GM18502 (cell line): ENCODE data around the gene CAV1.

Experiments used
- ATAC-seq: cut with Tn5 transposase; IDR thresholded peaks from one replicate; pipeline ENCODE4 v1.9.1; 2021; ENCODE audit warnings: mild to moderate bottlenecking; ENCODE audit not compliant: unreplicated experiment, poor library complexity

Gene CAV1

GRCh38 chr7:116552602-116553001, 27.8 kb downstream of the CAV1 start:
- ATAC-seq, result no peak

- ATAC-seq, result no peak
Measured at GRCh38 chr7:116553168-116553964, 28.5 kb downstream of the CAV1 start.

- ATAC-seq, result no peak
Measured at GRCh38 chr7:116554436-116554835, 29.6 kb downstream of the CAV1 start.

GRCh38 chr7:116554911-116555310, 30.1 kb downstream of the CAV1 start:
- ATAC-seq, result no peak

GRCh38 chr7:116557066-116557585, 32.3 kb downstream of the CAV1 start:
- no peak for ATAC-seq

GRCh38 chr7:116557901-116558300, 33.1 kb downstream of the CAV1 start:
- ATAC-seq, result no peak

- no peak for ATAC-seq
Measured at GRCh38 chr7:116560021-116560970, 35.5 kb downstream of the CAV1 start.

- ATAC-seq, result no peak
Measured at GRCh38 chr7:116561697-116562483, 37.1 kb downstream of the CAV1 start.

- no peak for ATAC-seq
Measured at GRCh38 chr7:116562529-116563121, 37.8 kb downstream of the CAV1 start.

GRCh38 chr7:116565981-116566380, 41.1 kb downstream of the CAV1 start:
- no peak for ATAC-seq

GRCh38 chr7:116566666-116567065, 41.8 kb downstream of the CAV1 start:
- ATAC-seq, result no peak

- no peak for ATAC-seq
Measured at GRCh38 chr7:116569737-116570136, 44.9 kb downstream of the CAV1 start.

- ATAC-seq, result no peak
Measured at GRCh38 chr7:116570306-116570705, 45.5 kb downstream of the CAV1 start.

- ATAC-seq, result no peak
Measured at GRCh38 chr7:116571037-116571436, 46.2 kb downstream of the CAV1 start.

- no peak for ATAC-seq
Measured at GRCh38 chr7:116571552-116571951, 46.7 kb downstream of the CAV1 start.

GRCh38 chr7:116572036-116572435, 47.2 kb downstream of the CAV1 start:
- no peak for ATAC-seq

GRCh38 chr7:116573541-116573940, 48.7 kb downstream of the CAV1 start:
- no peak for ATAC-seq

- peak; percentile 49 for ATAC-seq
Measured at GRCh38 chr7:116574025-116574822, 49.4 kb downstream of the CAV1 start.

- no peak for ATAC-seq
Measured at GRCh38 chr7:116575853-116576252, 51.0 kb downstream of the CAV1 start.
